Stimulated activated CD8-positive, alpha-beta memory T cell treated with anti-CD3 and anti-CD28 coated beads, Interleukin-12 subunit alpha, Interleukin-12 subunit beta, amount 100 ng/mL, for 24 hours (primary cell): Measurements from ENCODE around the gene CDRT15.
"Not testable (repeated sequence)": the region's sequence is repeated elsewhere in the genome, so short reads cannot be mapped to it uniquely, and the experiment has no call there.

Experiments
- DNase-seq: peaks from one replicate; pipeline ENCODE4 v3.0.0-alpha.2; 2020; ENCODE audit errors: extremely low read depth

Gene CDRT15

DNA sequence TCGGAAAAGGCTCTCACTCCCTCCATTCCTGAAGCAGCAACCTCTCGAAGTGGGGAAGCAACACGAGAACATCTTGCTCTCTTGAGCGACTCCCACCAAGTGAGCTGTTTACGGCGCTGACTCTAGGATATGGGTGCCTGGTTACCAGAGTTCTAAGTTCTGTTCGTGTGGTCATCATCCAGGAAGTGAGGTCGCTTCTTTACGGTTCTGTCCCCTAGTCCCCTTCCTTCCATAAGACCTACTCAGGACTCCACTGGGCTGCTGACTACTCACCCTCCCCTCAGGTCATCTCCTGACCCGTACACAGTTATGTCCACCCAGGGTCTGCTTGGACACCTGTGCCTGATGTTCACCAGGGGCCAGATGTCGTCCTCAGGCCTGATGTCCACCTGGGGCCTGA is at the start of gene CDRT15:
Gene CDRT15, minus strand, starts transcription at position 101 of the 400 bp plus-strand sequence. Its CDS starts 29 bp downstream, at position 72.
- not testable (repeated sequence) for DNase-seq

- no peak for DNase-seq
These were observed 46.1 kb upstream of the CDRT15 start for GRCh38 chr17:14282726-14283125.

- DNase-seq, result no peak
These were observed 44.9 kb upstream of the CDRT15 start for GRCh38 chr17:14281530-14281929.

DNA sequence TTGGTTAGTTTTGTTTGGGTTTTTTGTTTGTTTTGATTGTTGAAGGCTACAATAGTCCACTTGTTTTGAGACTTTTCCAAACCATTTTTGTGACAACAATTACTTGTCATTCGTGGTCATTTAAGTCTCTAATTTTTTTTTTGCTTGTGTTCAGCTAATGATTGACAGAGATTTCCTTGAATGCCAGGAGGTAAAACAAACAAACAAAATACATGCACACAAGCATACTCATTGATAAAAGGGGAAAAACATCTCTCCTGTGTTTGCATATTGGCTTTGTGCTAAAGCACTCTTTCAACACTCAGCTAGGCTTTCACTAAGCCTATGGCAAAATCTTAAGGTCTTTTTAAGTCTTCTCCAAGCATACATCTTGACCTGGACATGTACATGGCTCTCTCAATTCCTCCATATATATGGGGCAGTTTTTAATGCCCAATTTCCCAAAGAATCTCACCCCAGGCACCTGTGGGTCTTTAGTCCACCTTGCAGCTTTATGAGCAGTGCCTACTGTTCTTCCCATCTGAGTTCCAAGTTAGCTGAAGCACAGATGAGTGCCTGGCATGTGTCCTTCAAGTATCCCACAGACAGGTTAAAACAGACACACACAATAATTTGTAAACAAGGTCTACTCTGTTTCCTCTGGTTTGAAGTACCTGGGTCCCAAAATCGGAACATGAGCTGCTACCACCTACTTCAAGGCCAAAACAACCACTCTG is 40.0 kb upstream of the CDRT15 start:
- no peak for DNase-seq

DNA sequence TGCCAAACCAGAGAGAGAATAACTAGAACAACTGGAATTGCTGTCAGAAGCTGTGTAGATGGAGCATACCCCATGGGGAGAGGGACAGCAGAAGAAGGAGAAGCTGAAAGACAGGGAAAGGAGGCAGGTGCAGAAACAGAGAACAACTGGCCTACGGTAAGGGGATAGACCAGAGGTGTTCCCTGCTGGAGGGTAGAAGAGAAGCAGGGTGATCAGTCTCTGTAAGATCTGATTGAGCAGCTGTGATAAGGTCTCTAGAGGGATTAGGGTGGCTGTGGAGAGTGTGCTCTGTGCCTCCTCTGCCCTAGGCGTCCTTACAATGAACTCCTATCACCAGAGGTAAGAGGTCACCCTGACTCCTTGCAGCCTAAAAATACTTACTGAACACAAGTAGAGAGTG is 33.8 kb upstream of the CDRT15 start:
- no peak for DNase-seq

- DNase-seq, result no peak
These were observed 32.8 kb upstream of the CDRT15 start for GRCh38 chr17:14269473-14269872.

DNA sequence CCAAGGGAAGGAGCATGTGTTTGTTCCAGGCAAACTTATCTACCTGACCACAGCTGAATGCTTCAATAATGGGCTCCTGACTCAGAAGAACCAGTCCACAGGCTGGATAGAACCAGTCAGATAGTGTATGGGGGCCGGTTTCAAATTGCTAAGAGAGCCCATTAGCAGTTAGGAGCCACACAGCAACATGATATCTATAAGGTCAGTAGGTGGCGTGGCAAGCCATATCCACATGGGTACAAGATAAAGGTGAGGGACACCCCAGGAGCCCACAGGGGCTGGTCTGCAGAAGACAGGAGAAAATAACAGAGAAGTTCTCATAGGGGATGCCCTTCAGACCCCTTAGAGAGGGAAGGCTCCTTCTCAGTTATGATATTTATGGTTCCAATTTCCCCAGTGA is 31.6 kb upstream of the CDRT15 start:
- no peak for DNase-seq

DNA sequence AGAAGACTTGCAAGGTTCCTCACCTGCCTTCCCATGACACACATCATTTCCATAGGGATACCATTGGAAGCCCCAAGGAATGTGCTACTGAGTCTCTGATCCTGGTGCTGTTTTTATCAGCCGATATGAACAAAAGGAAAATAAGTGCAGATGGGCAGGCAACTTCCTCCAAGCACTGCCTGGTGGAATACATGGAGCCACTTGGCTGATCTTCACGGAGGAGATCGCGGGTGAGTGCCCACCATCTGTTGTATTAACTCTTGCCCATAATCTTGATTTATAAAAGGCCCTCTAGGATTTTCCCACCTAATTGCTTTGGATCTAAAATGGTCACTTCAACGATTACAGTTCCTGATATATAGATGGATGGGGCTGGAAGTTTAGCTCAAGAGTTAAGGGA is 24.7 kb upstream of the CDRT15 start:
- DNase-seq, result no peak

- DNase-seq, result no peak
These were observed 9.0 kb upstream of the CDRT15 start for GRCh38 chr17:14245629-14246028.

DNA sequence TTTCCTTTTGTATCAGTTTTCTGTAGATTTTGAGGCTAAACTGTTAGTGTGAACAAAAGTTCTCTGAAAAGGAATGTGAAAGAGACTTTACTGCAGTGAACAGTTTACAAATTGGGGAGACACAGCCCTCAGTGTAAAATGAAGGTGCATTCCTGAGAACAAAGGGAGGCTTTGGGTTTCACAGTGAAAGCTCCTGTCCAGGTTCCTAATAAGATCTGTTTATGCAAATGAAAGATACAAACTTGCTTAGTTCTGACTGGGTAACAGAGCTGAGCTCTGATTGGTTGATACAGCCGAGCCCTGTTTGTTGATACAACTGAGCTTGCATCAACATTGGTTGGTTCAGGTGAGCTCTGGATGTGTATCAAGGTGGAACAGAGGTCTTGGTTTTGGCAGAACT is 8.3 kb upstream of the CDRT15 start:
- DNase-seq, result no peak

DNA sequence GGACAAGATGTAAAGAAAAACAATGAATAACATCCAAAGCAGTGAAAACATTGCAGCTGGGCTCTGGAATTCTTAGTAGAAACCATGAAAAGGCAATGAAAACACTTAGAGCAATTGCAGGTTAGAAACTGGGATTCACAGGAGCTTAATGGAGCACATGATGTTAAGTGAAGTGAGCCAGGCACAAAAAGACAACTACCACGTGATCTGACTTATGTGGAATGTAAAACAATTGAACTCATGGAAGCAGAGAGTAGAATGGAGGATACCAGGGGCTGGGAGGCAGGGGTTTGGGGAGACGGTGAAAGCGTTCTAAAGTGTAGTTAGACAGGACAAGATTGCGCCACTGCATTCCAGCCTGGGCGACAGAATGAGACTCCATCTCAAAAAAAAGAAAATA is 2.6 kb upstream of the CDRT15 start:
- not testable (repeated sequence) for DNase-seq

GRCh38 chr17:14236032-14236431 is 630 bp downstream of the CDRT15 start:
- DNase-seq, result not testable (repeated sequence)

DNA sequence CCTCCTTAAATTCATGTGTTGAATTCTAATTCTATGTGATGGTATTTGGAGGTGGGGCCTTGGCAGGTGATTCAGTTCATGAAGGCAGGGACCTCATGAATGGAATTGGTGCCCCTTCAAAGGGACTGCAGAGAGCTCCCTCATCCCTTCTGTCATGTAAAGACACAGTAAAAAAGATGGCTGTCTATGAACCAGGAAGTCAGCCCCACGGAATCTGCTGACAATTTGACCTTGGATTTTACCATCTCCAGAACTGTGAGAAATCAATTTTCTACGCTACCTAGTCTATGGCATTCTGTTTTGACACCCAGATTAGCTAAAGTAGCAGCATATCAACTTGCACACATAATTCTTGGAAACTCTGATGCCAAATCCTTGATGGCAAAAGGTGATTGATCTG is 1.6 kb downstream of the CDRT15 start:
- not testable (repeated sequence) for DNase-seq

GRCh38 chr17:14231187-14231586 is 5.5 kb downstream of the CDRT15 start:
- not testable (repeated sequence) for DNase-seq

- DNase-seq, result no peak
These were observed 7.8 kb downstream of the CDRT15 start for GRCh38 chr17:14228903-14229302.

DNA sequence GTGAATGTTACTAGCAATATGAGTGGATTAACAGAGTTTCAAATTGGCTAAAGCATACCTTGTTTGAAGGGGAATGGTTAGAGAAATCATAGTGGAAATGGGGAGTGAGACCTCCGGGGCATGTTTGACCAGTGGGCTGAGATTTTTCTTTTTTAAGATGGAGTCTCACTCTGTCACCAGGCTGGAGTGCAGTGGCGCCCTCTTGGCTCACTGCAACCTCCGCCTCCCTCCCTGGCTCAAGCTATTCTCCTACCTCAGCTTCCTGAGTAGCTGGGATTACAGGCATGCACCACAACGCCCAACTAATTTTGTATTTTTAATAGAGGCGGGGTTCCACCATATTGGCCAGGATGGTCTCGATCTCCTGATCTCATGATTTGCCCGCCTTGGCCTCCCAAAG is 9.6 kb downstream of the CDRT15 start:
- DNase-seq, result no peak

DNA sequence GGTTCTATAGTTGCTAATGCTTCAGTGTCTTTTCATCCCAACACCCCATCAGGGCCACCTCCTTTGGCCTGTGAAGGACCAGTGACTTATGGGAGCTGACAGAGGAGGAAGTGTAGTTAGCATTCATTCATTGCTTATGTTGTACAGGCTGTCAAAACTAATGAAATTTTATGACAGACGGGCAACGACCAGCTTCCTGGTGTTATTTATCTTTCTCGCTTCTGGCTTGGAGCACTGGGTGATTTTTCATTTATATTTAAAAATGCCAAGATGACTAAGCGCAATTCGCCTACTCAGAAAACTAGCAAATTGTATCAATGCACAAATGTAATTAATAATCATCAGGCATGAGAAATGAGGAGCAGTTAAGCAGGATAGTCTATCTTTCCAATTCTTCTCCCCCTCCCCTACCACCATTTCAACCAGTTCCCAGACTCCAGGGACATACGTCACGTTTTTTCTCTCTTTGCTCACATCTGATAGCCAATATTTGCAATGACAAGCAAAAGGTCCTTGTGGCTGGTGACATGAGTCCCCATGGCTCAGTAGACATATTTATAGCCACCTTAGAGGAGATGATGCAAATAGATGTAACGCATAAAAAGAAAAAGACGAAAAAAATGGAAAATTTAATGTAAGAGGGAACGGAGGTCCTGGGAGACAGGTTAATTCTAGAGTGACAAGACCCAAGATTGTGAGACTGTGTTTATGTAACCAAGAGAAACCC is 11.2 kb downstream of the CDRT15 start:
- no peak for DNase-seq

- no peak for DNase-seq
These were observed 14.1 kb downstream of the CDRT15 start for GRCh38 chr17:14222611-14223010.

- DNase-seq, result no peak
These were observed 22.4 kb downstream of the CDRT15 start for GRCh38 chr17:14214271-14214670.

DNA sequence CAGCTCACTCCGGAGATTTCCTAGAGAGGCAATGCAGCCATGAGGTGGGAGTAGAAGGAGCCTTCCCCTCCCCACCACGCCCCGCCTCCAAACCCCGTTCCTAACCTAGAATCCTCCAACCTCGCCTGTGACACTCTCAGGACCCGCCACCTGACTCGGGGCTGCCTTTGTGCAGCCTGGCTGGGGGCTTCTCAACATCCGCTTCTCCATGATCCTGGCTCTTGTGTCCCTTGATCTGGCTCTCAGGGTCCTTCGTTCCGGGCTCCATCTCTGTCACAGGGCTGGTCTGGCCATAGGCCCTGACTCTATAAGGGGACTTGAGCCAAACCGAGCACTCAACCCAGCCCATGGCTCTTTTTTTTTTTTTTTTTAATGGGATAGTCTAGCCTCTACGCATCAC is 24.3 kb downstream of the CDRT15 start:
- DNase-seq, result no peak

DNA sequence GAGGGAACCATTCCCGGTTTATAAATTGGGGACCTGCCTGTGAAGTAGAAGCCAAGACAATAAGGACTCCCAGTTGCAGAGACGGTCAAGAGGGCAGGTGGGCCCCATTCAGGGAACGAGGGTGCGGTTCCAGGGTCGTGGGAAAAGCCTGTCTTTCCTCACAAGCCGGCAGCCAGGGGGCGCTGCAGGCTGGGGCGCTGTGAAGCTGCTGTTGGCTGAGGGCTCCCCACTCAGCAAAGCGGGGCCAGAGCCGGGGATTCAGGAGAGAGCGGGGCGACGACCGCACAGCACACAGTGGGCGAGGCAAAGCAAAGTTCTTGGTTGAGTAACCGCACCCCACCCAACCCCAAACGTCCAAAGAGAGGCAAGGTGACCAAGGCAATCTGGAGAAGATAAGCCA is 24.9 kb downstream of the CDRT15 start:
- DNase-seq, result no peak

DNA sequence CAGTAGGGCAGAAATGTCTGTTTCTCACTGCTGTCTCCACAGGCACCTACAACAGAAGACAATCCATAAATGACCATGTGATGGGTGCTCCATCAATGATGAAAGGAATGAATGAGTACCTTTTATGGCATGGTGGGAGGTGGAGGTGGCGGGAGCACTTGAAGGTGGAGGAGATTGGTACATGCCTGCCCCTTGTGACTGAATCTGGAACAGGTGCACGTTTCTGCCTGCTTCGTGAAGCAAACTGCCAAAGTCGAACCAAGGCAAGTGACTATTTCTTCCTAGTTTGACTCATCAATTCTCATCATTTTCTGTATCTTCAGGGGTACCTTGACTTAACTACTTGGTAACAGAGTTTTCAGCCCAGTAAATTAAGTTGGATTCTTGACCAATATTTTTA is 25.4 kb downstream of the CDRT15 start:
- no peak for DNase-seq

- no peak for DNase-seq
These were observed 27.4 kb downstream of the CDRT15 start for GRCh38 chr17:14209215-14209614.
